ENCODE measurements around the gene ITGB2.

The ITGB2 gene

GRCh38 chr21:44900559-44901251, 20.0 kb downstream of the ITGB2 start:
- Histone ChIP-seq H4K20me1 (ENCODE audit: insufficient read depth, low read length) (no peaks in the 10 kb centered on the region), H3K27ac (ENCODE audit: low read length) (no peak overlapping the region), H3K36me3 (replicated peaks; ENCODE audit: low read depth, low read length) (peaks cover 11% of the 10 kb centered on the region), H3K79me2 (ENCODE audit: low read length) (no peaks in the 10 kb centered on the region), H3K4me2 (ENCODE audit: low read length) (no peak overlapping the region), H3K4me1 (ENCODE audit: low read length) (no peaks in the 10 kb centered on the region), H3K9ac (ENCODE audit: low read length) (no peak overlapping the region), H3K4me3 (ENCODE audit: low read length) (no peak overlapping the region), H3K27me3 (ENCODE audit: low read depth, low read length) (no peaks in the 10 kb centered on the region), H3K9me3 (ENCODE audit: insufficient read depth, low read length) (no peaks in the 10 kb centered on the region), H2AFZ (ENCODE audit: low read depth, low read length) (no peak overlapping the region)
- no peak for TF ChIP-seq EZH2phosphoT487 (IDR thresholded peaks at IDR 0.05; ENCODE audit: low read depth)
- TF ChIP-seq CTCF (IDR thresholded peaks at IDR 0.05; ENCODE audit: low read depth, low read length), result no peak

- Histone ChIP-seq H4K20me1 (ENCODE audit: insufficient read depth, low read length) (no peaks in the 10 kb centered on the region), H3K9ac (ENCODE audit: low read length) (no peak overlapping the region), H2AFZ (ENCODE audit: low read depth, low read length) (no peak overlapping the region), H3K4me2 (ENCODE audit: low read length) (no peak overlapping the region), H3K27me3 (ENCODE audit: low read depth, low read length) (no peaks in the 10 kb centered on the region), H3K9me3 (ENCODE audit: insufficient read depth, low read length) (no peaks in the 10 kb centered on the region), H3K4me1 (ENCODE audit: low read length) (no peaks in the 10 kb centered on the region), H3K27ac (ENCODE audit: low read length) (no peak overlapping the region), H3K4me3 (ENCODE audit: low read length) (no peak overlapping the region), H3K36me3 (replicated peaks; ENCODE audit: low read depth, low read length) (peaks cover 11% of the 10 kb centered on the region), H3K79me2 (ENCODE audit: low read length) (no peaks in the 10 kb centered on the region)
- TF ChIP-seq CTCF (IDR thresholded peaks at IDR 0.05; ENCODE audit: low read depth, low read length) (no peak), EZH2phosphoT487 (IDR thresholded peaks at IDR 0.05; ENCODE audit: low read depth) (no peak)
Observed at GRCh38 chr21:44899768-44900558, 20.7 kb downstream of the ITGB2 start.

GRCh38 chr21:44898851-44899767, 21.6 kb downstream of the ITGB2 start:
- Histone ChIP-seq H3K4me1 (ENCODE audit: low read length) (no peaks in the 10 kb centered on the region), H2AFZ (ENCODE audit: low read depth, low read length) (no peak overlapping the region), H3K79me2 (ENCODE audit: low read length) (no peaks in the 10 kb centered on the region), H3K27me3 (ENCODE audit: low read depth, low read length) (no peaks in the 10 kb centered on the region), H3K36me3 (replicated peaks; ENCODE audit: low read depth, low read length) (peaks cover 11% of the 10 kb centered on the region), H3K4me2 (ENCODE audit: low read length) (no peak overlapping the region), H3K9me3 (ENCODE audit: insufficient read depth, low read length) (no peaks in the 10 kb centered on the region), H3K9ac (ENCODE audit: low read length) (no peak overlapping the region), H3K27ac (ENCODE audit: low read length) (no peak overlapping the region), H4K20me1 (ENCODE audit: insufficient read depth, low read length) (no peaks in the 10 kb centered on the region), H3K4me3 (ENCODE audit: low read length) (no peak overlapping the region)
- TF ChIP-seq CTCF (IDR thresholded peaks at IDR 0.05; ENCODE audit: low read depth, low read length) (no peak), EZH2phosphoT487 (IDR thresholded peaks at IDR 0.05; ENCODE audit: low read depth) (no peak)

Measured in OCI-LY3 (cell line).